Activated naive CD8-positive, alpha-beta T cell treated with anti-CD3 and anti-CD28 coated beads, Interleukin-2, amount 10 ng/mL, durations not matched to agents 7 days and 5 days (primary cell): ENCODE results near the gene DMXL1. TPM values are rescaled to one million over a fixed set of nuclear protein-coding genes. Genes with fewer than 3 reads are reported as not detected.

Experiments
- ATAC-seq: fragments of 150-1000 bp; cut with Tn5 transposase; one replicate; pipeline ENCODE4 v1.10.0; 2021; ENCODE audit warnings: low read depth, moderate library complexity
- POLR2A ChIA-PET: fragments of 350-600 bp; sonication (Branson Sonifier 250); formaldehyde crosslinking; loops from one replicate; lab custom pipeline; 2021; ENCODE audit warnings: antibody characterized with exemption; lab: Charles Lee
- DNase-seq: peaks from one replicate; pipeline ENCODE4 v3.0.0; 2021
- H3K27ac Mint-ChIP-seq: one replicate; pipeline ENCODE4 v1.8.0; 2022; ENCODE audit warnings: mild to moderate bottlenecking, mixed read lengths
- H3K27me3 Mint-ChIP-seq: one replicate; pipeline ENCODE4 v1.8.0; 2022; ENCODE audit warnings: mild to moderate bottlenecking, moderate library complexity, mixed read lengths
- H3K36me3 Mint-ChIP-seq: one replicate; pipeline ENCODE4 v1.8.0; 2021; ENCODE audit warnings: mild to moderate bottlenecking, mixed read lengths
- H3K4me1 Mint-ChIP-seq: one replicate; pipeline ENCODE4 v1.8.0; 2021; ENCODE audit warnings: mixed read lengths
- H3K4me3 Mint-ChIP-seq: one replicate; pipeline ENCODE4 v1.8.0; 2022; ENCODE audit warnings: mild to moderate bottlenecking, moderate library complexity, mixed read lengths
- H3K9me3 Mint-ChIP-seq: one replicate; pipeline ENCODE4 v1.8.0; 2021; ENCODE audit warnings: mixed read lengths
- total RNA-seq, 2 experiments: library from RNA; stranded (reverse); gene quantifications; one replicate each; pipeline ENCODE4 v1.2.3, GENCODE V29; 2021

Gene DMXL1
- total RNA-seq, 2 experiments from 2014 or later, result 35.5 to 40.7 TPM

- Mint-ChIP-seq H3K36me3 (peaks cover 17% of the 10 kb centered on the region), H3K4me1 (peaks cover 85% of the 10 kb centered on the region), H3K27me3 (no peaks in the 10 kb centered on the region), H3K4me3 (peak overlapping the region; percentile 76), H3K9me3 (no peaks in the 10 kb centered on the region), H3K27ac (peak overlapping the region; percentile 91)
- DNase-seq (no peak), ATAC-seq (no peak)
- POLR2A ChIA-PET, result interaction anchor here (0.9 to 10.1 kb wide), 2 partner anchors 37 to 62 kb away, joined by 3 to 127 read pairs; no protein-coding TSS in a partner anchor
Measured at GRCh38 chr5:119275146-119275545, 204.3 kb downstream of the DMXL1 start.

- ATAC-seq (no peak), DNase-seq (no peak)
- Mint-ChIP-seq H3K4me3 (peak overlapping the region; percentile 76), H3K36me3 (peaks cover 20% of the 10 kb centered on the region), H3K9me3 (no peaks in the 10 kb centered on the region), H3K27ac (peak overlapping the region; percentile 91), H3K27me3 (no peaks in the 10 kb centered on the region), H3K4me1 (peaks cover 89% of the 10 kb centered on the region)
- POLR2A ChIA-PET, result interaction anchor here (10.1 kb wide), 1 partner anchor 62 kb away, joined by 127 read pairs; no protein-coding TSS in a partner anchor
Measured at GRCh38 chr5:119275601-119276173, 204.8 kb downstream of the DMXL1 start.

GRCh38 chr5:119276978-119277377, 206.1 kb downstream of the DMXL1 start:
- ATAC-seq (no peak), DNase-seq (no peak)
- H3K9me3 Mint-ChIP-seq, result no peaks in the 10 kb centered on the region
- POLR2A ChIA-PET, result interaction anchor here (0.6 to 1.7 kb wide), 5 partner anchors 9 to 206 kb away, joined by 3 to 16 read pairs (median 8); partner anchors contain the start of gene DMXL1
- H3K36me3 Mint-ChIP-seq, result peaks cover 22% of the 10 kb centered on the region
- H3K4me1 Mint-ChIP-seq, result peaks cover 85% of the 10 kb centered on the region
- peak overlapping the region; percentile 69 for H3K4me3 Mint-ChIP-seq
- no peaks in the 10 kb centered on the region for H3K27me3 Mint-ChIP-seq
- peak overlapping the region; percentile 84 for H3K27ac Mint-ChIP-seq

- DNase-seq (no peak), ATAC-seq (no peak)
- Mint-ChIP-seq H3K9me3 (no peaks in the 10 kb centered on the region), H3K4me3 (peak overlapping the region; percentile 69), H3K27ac (peak overlapping the region; percentile 84), H3K36me3 (peaks cover 38% of the 10 kb centered on the region), H3K27me3 (no peaks in the 10 kb centered on the region), H3K4me1 (peaks cover 89% of the 10 kb centered on the region)
- POLR2A ChIA-PET, result interaction anchor here (0.9 to 1.5 kb wide), 2 partner anchors 8 to 11 kb away, joined by 5 to 6 read pairs; no protein-coding TSS in a partner anchor
Measured at GRCh38 chr5:119279093-119279492, 208.2 kb downstream of the DMXL1 start.

GRCh38 chr5:119280380-119280779, 209.5 kb downstream of the DMXL1 start:
- Mint-ChIP-seq H3K4me1 (peaks cover 86% of the 10 kb centered on the region), H3K4me3 (peak overlapping the region; percentile 45), H3K9me3 (no peaks in the 10 kb centered on the region), H3K27me3 (no peaks in the 10 kb centered on the region), H3K27ac (peak overlapping the region; percentile 59), H3K36me3 (peaks cover 38% of the 10 kb centered on the region)
- POLR2A ChIA-PET, result interaction anchor here (1.2 kb wide), 1 partner anchor 21 kb away, joined by 3 read pairs; no protein-coding TSS in a partner anchor
- DNase-seq (no peak), ATAC-seq (no peak)

GRCh38 chr5:119282628-119283027, 211.7 kb downstream of the DMXL1 start:
- POLR2A ChIA-PET, result no interaction called here
- ATAC-seq, result no peak
- H3K4me3 Mint-ChIP-seq, result peak overlapping the region; percentile 14

GRCh38 chr5:119284031-119284430, 213.1 kb downstream of the DMXL1 start:
- no peak for ATAC-seq
- H3K36me3 Mint-ChIP-seq, result peaks cover 35% of the 10 kb centered on the region
- H3K4me1 Mint-ChIP-seq, result peaks cover 86% of the 10 kb centered on the region
- no peaks in the 10 kb centered on the region for H3K27me3 Mint-ChIP-seq
- H3K27ac Mint-ChIP-seq, result peak overlapping the region; percentile 75
- no peaks in the 10 kb centered on the region for H3K9me3 Mint-ChIP-seq
- POLR2A ChIA-PET, result interaction anchor here (1.0 to 1.3 kb wide), 2 partner anchors 10 to 14 kb away, joined by 3 to 4 read pairs; no protein-coding TSS in a partner anchor
- H3K4me3 Mint-ChIP-seq, result peak overlapping the region; percentile 36
- DNase-seq, result no peak

More at GRCh38 chr5:119282628-119283027, 211.7 kb downstream of the DMXL1 start:
- no peaks in the 10 kb centered on the region for H3K27me3 Mint-ChIP-seq
- H3K27ac Mint-ChIP-seq, result peak overlapping the region; percentile 40
- no peaks in the 10 kb centered on the region for H3K9me3 Mint-ChIP-seq
- peaks cover 35% of the 10 kb centered on the region for H3K36me3 Mint-ChIP-seq
- no peak for DNase-seq
- peaks cover 88% of the 10 kb centered on the region for H3K4me1 Mint-ChIP-seq

GRCh38 chr5:119285070-119285916, 214.4 kb downstream of the DMXL1 start:
- DNase-seq, result no peak
- H3K27ac Mint-ChIP-seq, result peak overlapping the region; percentile 75
- peaks cover 88% of the 10 kb centered on the region for H3K4me1 Mint-ChIP-seq
- H3K36me3 Mint-ChIP-seq, result peaks cover 32% of the 10 kb centered on the region
- ATAC-seq, result peak; percentile 14
- POLR2A ChIA-PET, result interaction anchor here (0.6 to 1.4 kb wide), 4 partner anchors 11 to 39 kb away, joined by 4 to 5 read pairs (median 4); no protein-coding TSS in a partner anchor
- H3K27me3 Mint-ChIP-seq, result no peaks in the 10 kb centered on the region
- no peaks in the 10 kb centered on the region for H3K9me3 Mint-ChIP-seq
- H3K4me3 Mint-ChIP-seq, result peak overlapping the region; percentile 4

GRCh38 chr5:119286511-119287488, 215.9 kb downstream of the DMXL1 start:
- Mint-ChIP-seq H3K27ac (peak overlapping the region; percentile 94), H3K9me3 (no peaks in the 10 kb centered on the region), H3K4me1 (peaks cover 89% of the 10 kb centered on the region), H3K36me3 (peaks cover 27% of the 10 kb centered on the region), H3K27me3 (no peaks in the 10 kb centered on the region), H3K4me3 (peak overlapping the region; percentile 83)
- no peak for ATAC-seq
- POLR2A ChIA-PET, result interaction anchor here (0.9 to 2.7 kb wide), 7 partner anchors 8 to 47 kb away, joined by 3 to 12 read pairs (median 4); no protein-coding TSS in a partner anchor
- DNase-seq, result no peak

- peak overlapping the region; percentile 94 for H3K27ac Mint-ChIP-seq
- H3K27me3 Mint-ChIP-seq, result no peaks in the 10 kb centered on the region
- H3K4me3 Mint-ChIP-seq, result peak overlapping the region; percentile 83
- peak; percentile 46 for ATAC-seq
- H3K9me3 Mint-ChIP-seq, result no peaks in the 10 kb centered on the region
- H3K36me3 Mint-ChIP-seq, result peaks cover 29% of the 10 kb centered on the region
- H3K4me1 Mint-ChIP-seq, result peaks cover 87% of the 10 kb centered on the region
- DNase-seq, result no peak
- POLR2A ChIA-PET, result interaction anchor here (0.9 to 2.7 kb wide), 6 partner anchors 9 to 46 kb away, joined by 3 to 12 read pairs (median 4); no protein-coding TSS in a partner anchor
Measured at GRCh38 chr5:119287547-119288111, 216.7 kb downstream of the DMXL1 start.

GRCh38 chr5:119288379-119289033, 217.6 kb downstream of the DMXL1 start:
- Mint-ChIP-seq H3K36me3 (peaks cover 27% of the 10 kb centered on the region), H3K4me3 (peak overlapping the region; percentile 83), H3K27me3 (no peaks in the 10 kb centered on the region), H3K27ac (peak overlapping the region; percentile 94), H3K9me3 (peaks cover 3% of the 10 kb centered on the region), H3K4me1 (peaks cover 84% of the 10 kb centered on the region)
- POLR2A ChIA-PET, result interaction anchor here (0.9 to 2.7 kb wide), 6 partner anchors 11 to 45 kb away, joined by 3 to 12 read pairs (median 4); no protein-coding TSS in a partner anchor
- ATAC-seq (no peak), DNase-seq (no peak)
